HG02885 (cell line): ENCODE results near the gene PTPRR.

Experiments
- ATAC-seq: cut with Tn5 transposase; IDR thresholded peaks from one replicate; pipeline ENCODE4 v1.9.1; 2021; ENCODE audit warnings: mild to moderate bottlenecking; ENCODE audit not compliant: unreplicated experiment, poor library complexity

PTPRR gene

GRCh38 chr12:70660002-70660604, 260.4 kb downstream of the PTPRR start:
- no peak for ATAC-seq

GRCh38 chr12:70659077-70659606, 261.4 kb downstream of the PTPRR start:
- ATAC-seq: no peak

- ATAC-seq: no peak
Measured at GRCh38 chr12:70657616-70658286, 262.8 kb downstream of the PTPRR start.

- no peak for ATAC-seq
Measured at GRCh38 chr12:70652451-70652850, 268.1 kb downstream of the PTPRR start.

GRCh38 chr12:70648831-70649230, 271.7 kb downstream of the PTPRR start:
- no peak for ATAC-seq

- ATAC-seq: no peak
Measured at GRCh38 chr12:70648191-70648590, 272.3 kb downstream of the PTPRR start.

GRCh38 chr12:70646850-70647249, 273.7 kb downstream of the PTPRR start:
- no peak for ATAC-seq

GRCh38 chr12:70645494-70646317, 274.8 kb downstream of the PTPRR start:
- peak; percentile 49 for ATAC-seq

GRCh38 chr12:70644861-70645260, 275.7 kb downstream of the PTPRR start:
- ATAC-seq: no peak

GRCh38 chr12:70643939-70644338, 276.6 kb downstream of the PTPRR start:
- no peak for ATAC-seq

- ATAC-seq: no peak
Measured at GRCh38 chr12:70641691-70642090, 278.8 kb downstream of the PTPRR start.

- ATAC-seq: no peak
Measured at GRCh38 chr12:70640901-70641300, 279.6 kb downstream of the PTPRR start.

GRCh38 chr12:70639535-70639934, 281.0 kb downstream of the PTPRR start:
- no peak for ATAC-seq

- ATAC-seq: no peak
Measured at GRCh38 chr12:70638639-70639360, 281.7 kb downstream of the PTPRR start.

GRCh38 chr12:70637303-70638085, 283.0 kb downstream of the PTPRR start, which contains the start of gene PTPRB:
PTPRB (minus strand) TSS chr12:70637429; CDS start chr12:70637395, 34 bp downstream.
- no peak for ATAC-seq

GRCh38 chr12:70635755-70636154, 284.8 kb downstream of the PTPRR start:
- no peak for ATAC-seq

- ATAC-seq: no peak
Measured at GRCh38 chr12:70628701-70629480, 291.6 kb downstream of the PTPRR start.

GRCh38 chr12:70627677-70628076, 292.9 kb downstream of the PTPRR start:
- no peak for ATAC-seq

GRCh38 chr12:70626180-70626579, 294.4 kb downstream of the PTPRR start:
- ATAC-seq: no peak
